BJ (cell line): ENCODE data around the gene TRPM3. TPM values are rescaled to one million over a fixed set of nuclear protein-coding genes. Genes with fewer than 3 reads are reported as not detected.

Source experiments
- CTCF ChIA-PET: fragments of 350-600 bp; formaldehyde crosslinking; extraction: SDS; loops from one replicate; lab custom pipeline; 2021; ENCODE audit warnings: antibody characterized with exemption, inconsistent platforms; lab: Yijun Ruan, JAX
- POLR2A ChIA-PET: fragments of 300-600 bp; sonication (Branson Sonifier 250); formaldehyde crosslinking; extraction: SDS; loops from one replicate; lab custom pipeline; 2021; ENCODE audit warnings: antibody characterized with exemption; lab: Charles Lee
- DNase-seq: peaks from one replicate; pipeline ENCODE4 v3.0.0-alpha.2; 2011; ENCODE audit warnings: low read depth
- H3K27me3 ChIP-seq: 2 replicates; pipeline ENCODE4 v1.6.0; 2011; ENCODE audit warnings: low read length; ENCODE audit not compliant: control insufficient read depth, insufficient read depth
- H3K36me3 ChIP-seq: 2 replicates; pipeline ENCODE4 v1.5.1; 2011; ENCODE audit warnings: low read length; ENCODE audit not compliant: control insufficient read depth, insufficient read depth
- H3K4me3 ChIP-seq: 2 replicates; pipeline ENCODE4 v1.5.1; 2011; ENCODE audit warnings: low read depth, mild to moderate bottlenecking, control low read depth, low read length
- polyA plus RNA-seq: library from polyadenylated mRNA; depleted of rRNA; stranded (reverse); fragments of >200 nt; gene quantifications from 2 replicates; pipeline ENCODE4 v1.2.3, GENCODE V29; 2011
- TF ChIP-seq, protein P1 (sequence below): IDR thresholded peaks from 2 replicates; pipeline ENCODE4 v1.5.1; 2011; ENCODE audit warnings: low read depth, mild to moderate bottlenecking, control low read depth, inconsistent platforms, low read length, moderate library complexity; ENCODE audit not compliant: insufficient read depth

Gene TRPM3
- polyA plus RNA-seq, 1 experiment: 0.07 TPM

DNA sequence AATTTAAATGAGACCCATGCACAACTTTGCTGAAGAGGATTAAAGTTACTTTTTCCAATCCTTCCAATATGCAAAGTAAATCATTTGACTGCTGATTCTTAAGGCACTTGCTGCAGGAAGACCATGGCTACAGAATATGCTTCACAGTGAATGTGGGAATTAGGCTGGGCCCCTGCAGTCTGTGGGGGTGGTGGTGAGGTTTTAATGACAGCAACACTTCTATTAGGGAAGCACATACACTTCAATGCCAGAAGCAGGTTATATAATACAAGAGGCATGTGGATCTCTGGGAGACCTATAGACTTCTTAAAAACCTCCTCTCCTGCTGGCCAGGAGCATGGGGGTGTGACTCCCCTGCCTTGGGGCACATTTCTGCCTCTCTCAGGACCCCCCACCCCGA is 582.4 kb downstream of the TRPM3 start:
- DNase-seq: no peak
- TF ChIP-seq, protein P1, sequence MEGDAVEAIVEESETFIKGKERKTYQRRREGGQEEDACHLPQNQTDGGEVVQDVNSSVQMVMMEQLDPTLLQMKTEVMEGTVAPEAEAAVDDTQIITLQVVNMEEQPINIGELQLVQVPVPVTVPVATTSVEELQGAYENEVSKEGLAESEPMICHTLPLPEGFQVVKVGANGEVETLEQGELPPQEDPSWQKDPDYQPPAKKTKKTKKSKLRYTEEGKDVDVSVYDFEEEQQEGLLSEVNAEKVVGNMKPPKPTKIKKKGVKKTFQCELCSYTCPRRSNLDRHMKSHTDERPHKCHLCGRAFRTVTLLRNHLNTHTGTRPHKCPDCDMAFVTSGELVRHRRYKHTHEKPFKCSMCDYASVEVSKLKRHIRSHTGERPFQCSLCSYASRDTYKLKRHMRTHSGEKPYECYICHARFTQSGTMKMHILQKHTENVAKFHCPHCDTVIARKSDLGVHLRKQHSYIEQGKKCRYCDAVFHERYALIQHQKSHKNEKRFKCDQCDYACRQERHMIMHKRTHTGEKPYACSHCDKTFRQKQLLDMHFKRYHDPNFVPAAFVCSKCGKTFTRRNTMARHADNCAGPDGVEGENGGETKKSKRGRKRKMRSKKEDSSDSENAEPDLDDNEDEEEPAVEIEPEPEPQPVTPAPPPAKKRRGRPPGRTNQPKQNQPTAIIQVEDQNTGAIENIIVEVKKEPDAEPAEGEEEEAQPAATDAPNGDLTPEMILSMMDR: no peak
- CTCF ChIA-PET: interaction anchor here (1.0 kb wide), 1 partner anchor 8 kb away, joined by 3 read pairs; no protein-coding TSS in a partner anchor
- H3K36me3 ChIP-seq: no peaks in the 10 kb centered on the region
- no peaks in the 10 kb centered on the region for H3K27me3 ChIP-seq
- POLR2A ChIA-PET: no interaction called here
- no peak overlapping the region for H3K4me3 ChIP-seq

DNA sequence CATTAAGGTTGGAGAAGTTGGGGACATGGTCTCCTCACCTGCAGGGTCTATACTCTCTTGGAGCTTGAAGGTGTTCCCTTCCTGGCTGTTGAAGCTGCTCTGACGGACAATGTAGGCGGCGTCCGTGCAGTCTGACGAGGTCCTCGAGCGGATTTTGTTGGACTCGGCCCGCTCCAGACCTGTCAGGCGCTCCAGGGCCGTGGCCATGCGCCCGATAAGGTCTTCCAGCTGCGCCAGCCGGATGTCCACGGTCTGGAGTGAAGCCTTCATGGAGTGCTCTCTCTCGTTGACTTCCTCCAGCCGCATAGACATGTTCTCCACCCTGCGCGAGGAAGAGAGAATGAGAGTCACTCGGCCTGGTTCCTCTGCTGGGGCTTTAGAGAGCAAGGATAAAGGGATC is 584.3 kb downstream of the TRPM3 start:
- Histone ChIP-seq H3K27me3 (no peaks in the 10 kb centered on the region), H3K4me3 (no peak overlapping the region), H3K36me3 (no peaks in the 10 kb centered on the region)
- ChIA-PET POLR2A (no interaction called here), CTCF (no interaction called here)
- DNase-seq: no peak
- TF ChIP-seq, protein P1: no peak

DNA sequence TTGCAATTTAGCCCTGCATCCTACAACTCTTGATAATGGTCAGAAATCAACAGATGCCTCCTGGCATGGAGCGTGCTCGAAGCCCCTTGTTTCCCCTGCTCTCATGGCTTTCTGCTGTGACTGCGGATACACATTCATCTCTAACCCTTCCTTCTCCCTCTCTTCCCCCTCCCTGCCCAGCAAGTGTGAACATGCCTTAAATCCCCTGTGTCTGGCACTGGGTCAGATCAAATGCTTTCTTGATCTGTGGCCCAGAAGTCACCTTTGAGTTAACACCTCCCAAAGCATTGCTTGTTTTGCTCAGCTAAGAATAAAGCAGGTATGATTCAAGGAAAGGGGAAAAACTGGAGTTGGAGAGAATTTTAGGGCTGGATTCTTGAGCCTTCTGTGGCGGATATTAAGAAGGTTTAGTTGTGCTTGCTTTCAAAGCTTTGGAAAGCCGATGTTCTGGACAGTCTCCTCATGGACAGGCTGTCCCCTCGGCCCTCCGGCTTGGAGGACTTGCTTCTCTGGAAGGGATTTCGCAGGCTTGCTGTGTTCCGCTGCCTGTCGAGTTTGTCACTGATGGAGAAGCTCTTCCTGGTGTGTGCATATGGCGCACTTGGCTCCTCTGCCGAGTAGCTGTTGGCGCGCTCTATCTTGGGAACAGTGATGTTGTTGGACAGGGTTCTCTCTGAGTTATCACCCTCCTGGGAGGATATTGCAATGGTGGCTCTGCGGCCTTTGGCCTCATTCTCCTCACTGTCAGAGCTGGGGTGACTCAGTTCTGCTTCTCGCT is 585.7 kb downstream of the TRPM3 start:
- TF ChIP-seq, protein P1: no peak
- DNase-seq: no peak
- Histone ChIP-seq H3K27me3 (no peaks in the 10 kb centered on the region), H3K4me3 (no peak overlapping the region), H3K36me3 (no peaks in the 10 kb centered on the region)
- ChIA-PET POLR2A (no interaction called here), CTCF (no interaction called here)

DNA sequence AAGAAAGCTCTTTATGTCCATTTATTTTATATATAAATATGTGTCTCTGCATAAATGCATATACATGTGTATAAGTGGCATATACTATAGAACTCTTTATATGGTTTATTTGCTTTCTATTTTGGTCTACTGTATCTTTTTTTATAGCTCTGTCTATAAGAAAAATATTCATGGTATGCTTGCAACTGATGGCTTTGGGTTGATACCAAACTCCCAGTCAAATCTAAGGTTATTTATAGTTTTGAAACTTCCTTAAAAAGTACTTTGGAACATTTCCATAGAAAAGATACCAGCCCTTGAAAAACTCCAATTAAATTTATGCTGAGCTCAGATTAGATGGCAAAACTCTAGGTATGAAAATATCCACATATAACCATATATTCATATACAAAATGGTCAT is 587.0 kb downstream of the TRPM3 start:
- ChIA-PET POLR2A (no interaction called here), CTCF (interaction anchor here (1.3 kb wide), 1 partner anchor 68 kb away, joined by 5 read pairs; no protein-coding TSS in a partner anchor)
- no peak for DNase-seq
- TF ChIP-seq, protein P1: no peak
- H3K36me3 ChIP-seq: no peaks in the 10 kb centered on the region
- no peak overlapping the region for H3K4me3 ChIP-seq
- H3K27me3 ChIP-seq: no peaks in the 10 kb centered on the region

DNA sequence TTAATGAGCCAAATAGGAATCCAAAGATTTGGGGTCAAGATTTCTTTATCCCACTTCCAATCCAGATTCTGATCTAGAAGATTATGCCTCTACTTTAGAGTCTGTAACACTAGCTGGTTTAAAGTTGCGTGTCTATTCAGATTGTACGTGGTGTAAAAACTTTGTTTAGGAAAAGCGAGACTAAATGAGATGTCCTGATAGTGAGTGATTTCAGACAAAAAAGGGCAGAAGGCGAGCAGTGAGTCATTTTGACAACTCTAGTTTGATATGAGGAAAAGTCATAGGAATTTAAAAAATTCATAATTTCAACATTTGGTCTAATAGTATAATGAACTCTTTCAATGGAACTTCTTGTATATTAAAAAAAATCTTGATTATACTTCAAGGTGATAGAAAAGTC is 587.4 kb downstream of the TRPM3 start:
- Histone ChIP-seq H3K4me3 (no peak overlapping the region), H3K36me3 (no peaks in the 10 kb centered on the region), H3K27me3 (no peaks in the 10 kb centered on the region)
- no peak for DNase-seq
- POLR2A ChIA-PET: no interaction called here
- CTCF ChIA-PET: interaction anchor here (1.3 kb wide), 1 partner anchor 68 kb away, joined by 5 read pairs; no protein-coding TSS in a partner anchor
- TF ChIP-seq, protein P1: no peak
